GM12865 (cell line): Measurements from ENCODE around the gene ASS1.
A peak's percentile ranks its signal among the peaks of the same experiment; 100 is the strongest.
"Not testable (repeated sequence)": the region's sequence is repeated elsewhere in the genome, so short reads cannot be mapped to it uniquely, and the experiment has no call there.

Experiments
- DNase-seq: peaks from one replicate; pipeline ENCODE4 v3.0.0; 2010; ENCODE audit warnings: low read depth
- H3K4me3 ChIP-seq: 2 replicates; pipeline ENCODE4 v1.5.1; 2011; ENCODE audit warnings: mild to moderate bottlenecking, low read depth, low read length, control low read depth
- CTCF ChIP-seq: IDR thresholded peaks from 2 replicates; pipeline ENCODE4 v1.5.1; 2011; ENCODE audit warnings: low read length, control low read depth, low read depth, inconsistent platforms; ENCODE audit not compliant: insufficient read depth; ENCODE audit errors: missing control alignments

Gene ASS1

GRCh38 chr9:130432796-130433167 is 12.0 kb upstream of the ASS1 start:
- no peak for TF ChIP-seq CTCF
- no peak overlapping the region for H3K4me3 ChIP-seq
- DNase-seq: no peak

- DNase-seq: peak; percentile 18
- no peak overlapping the region for H3K4me3 ChIP-seq
- peak; percentile 30 for TF ChIP-seq CTCF
Measured at GRCh38 chr9:130433168-130433946, 11.4 kb upstream of the ASS1 start.

- TF ChIP-seq CTCF: no peak
- no peak for DNase-seq
- no peak overlapping the region for H3K4me3 ChIP-seq
Measured at GRCh38 chr9:130433947-130434262, 10.9 kb upstream of the ASS1 start.

- DNase-seq, H3K4me3 ChIP-seq: not testable (repeated sequence)
Measured at GRCh38 chr9:130434656-130435055, 10.1 kb upstream of the ASS1 start.

- TF ChIP-seq CTCF: no peak
- DNase-seq: no peak
- H3K4me3 ChIP-seq: no peak overlapping the region
Measured at GRCh38 chr9:130437011-130437789, 7.6 kb upstream of the ASS1 start.

- DNase-seq: no peak
Measured at GRCh38 chr9:130438382-130438981, 6.3 kb upstream of the ASS1 start.

GRCh38 chr9:130441031-130441430 is 3.7 kb upstream of the ASS1 start:
- no peak for TF ChIP-seq CTCF
- no peak overlapping the region for H3K4me3 ChIP-seq
- no peak for DNase-seq

More at GRCh38 chr9:130438382-130438981, 6.3 kb upstream of the ASS1 start:
- TF ChIP-seq CTCF: no peak
- no peak overlapping the region for H3K4me3 ChIP-seq
